Measurements from ENCODE around the gene IL23R. TPM values are rescaled to one million over a fixed set of nuclear protein-coding genes. Genes with fewer than 3 reads are reported as not detected.

The IL23R gene
- total RNA-seq, 1 experiment from 2014 or later, result not detected

DNA sequence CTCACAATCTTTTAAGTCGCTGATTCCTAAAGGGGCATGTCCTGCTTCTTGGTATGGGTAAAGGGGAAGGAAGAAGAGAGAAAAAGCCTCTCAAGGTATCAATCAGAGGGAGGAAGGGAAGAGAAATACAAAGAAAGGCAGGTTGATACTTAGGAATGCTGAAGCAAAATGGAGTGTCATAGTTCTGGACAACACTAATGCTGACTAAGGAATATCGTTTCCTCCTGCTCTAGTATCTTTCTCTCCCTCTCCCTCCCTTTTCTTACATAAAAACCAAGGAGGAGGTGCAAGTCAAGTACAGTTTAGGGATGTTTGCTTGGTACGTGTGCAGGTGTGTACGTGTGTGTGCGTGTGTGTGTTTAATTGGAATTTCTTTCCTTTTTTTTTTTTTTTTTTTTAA, 96.5 kb downstream of the IL23R start:
- H3K27ac ChIP-seq (ENCODE audit: low read depth, low read length), result no peak overlapping the region
- ChIA-PET POLR2A (no interaction called here), CTCF (interaction anchor here (1.0 kb wide), 1 partner anchor 238 kb away, joined by 3 read pairs; no protein-coding TSS in a partner anchor), RAD21 (ENCODE audit: low non-redundant PET in 1 of 2, low total read pairs in 2 of 2, uncharacterized antibody in 2 of 2, unreplicated experiment in 2 of 2) (no interaction called here)
- H3K9me2 ChIP-seq (ENCODE audit: insufficient read depth), result no peaks in the 10 kb centered on the region
- intact Hi-C loops (cut with micrococcal nuclease), result no loop called here
- H3K9me3 ChIP-seq (ENCODE audit: control insufficient read depth in 1 of 2, insufficient read depth in 1 of 2, low read depth in 1 of 2, low read length in 2 of 2), result no peaks in the 10 kb centered on the region
- no peak overlapping the region for H3K4me3 ChIP-seq (replicated peaks in 1 of 2; ENCODE audit: low read depth in 1 of 2, low read length in 2 of 2)
- no peaks in the 10 kb centered on the region for H4K20me1 ChIP-seq (ENCODE audit: insufficient read depth)
- BruUV-seq (replicated peaks), result no TSS peak
- H3K9ac ChIP-seq (ENCODE audit: low read length), result no peak overlapping the region
- H3K4me1 ChIP-seq (ENCODE audit: control insufficient read depth in 1 of 2, insufficient read depth in 2 of 2, low read length in 2 of 2), result no peaks in the 10 kb centered on the region
- TF ChIP-seq POLR2A (IDR thresholded peaks at IDR 0.05; ENCODE audit: borderline replicate concordance, extremely low read depth, insufficient read depth, insufficient read length) (no peak), EZH2 (IDR thresholded peaks at IDR 0.05) (no peak), EZH2phosphoT487 (IDR thresholded peaks at IDR 0.05; ENCODE audit: borderline replicate concordance) (no peak)
- no peaks in the 10 kb centered on the region for H3K79me2 ChIP-seq (ENCODE audit: insufficient read depth, low read length)
- H2AFZ ChIP-seq (ENCODE audit: low read depth, low read length, poor library complexity, severe bottlenecking), result no peak overlapping the region
- ATAC-seq (no peak), DNase-seq (ENCODE audit: low read depth, low spot score) (no peak)
- H3K4me2 ChIP-seq (ENCODE audit: low read length), result no peak overlapping the region
- no peaks in the 10 kb centered on the region for H3K36me3 ChIP-seq (ENCODE audit: control insufficient read depth in 1 of 2, insufficient read depth in 2 of 2, low read length in 2 of 2)
- H3K27me3 ChIP-seq (ENCODE audit: insufficient read depth, low read length), result no peaks in the 10 kb centered on the region

GRCh38 chr1:67264152-67264551, 97.9 kb downstream of the IL23R start:
- Histone ChIP-seq H3K4me1 (ENCODE audit: control insufficient read depth in 1 of 2, insufficient read depth in 2 of 2, low read length in 2 of 2) (no peaks in the 10 kb centered on the region), H3K4me3 (replicated peaks in 1 of 2; ENCODE audit: low read depth in 1 of 2, low read length in 2 of 2) (no peak overlapping the region), H3K36me3 (ENCODE audit: control insufficient read depth in 1 of 2, insufficient read depth in 2 of 2, low read length in 2 of 2) (no peaks in the 10 kb centered on the region), H4K20me1 (ENCODE audit: insufficient read depth) (no peaks in the 10 kb centered on the region), H3K79me2 (ENCODE audit: insufficient read depth, low read length) (no peaks in the 10 kb centered on the region), H3K27ac (ENCODE audit: low read depth, low read length) (no peak overlapping the region), H3K4me2 (ENCODE audit: low read length) (no peak overlapping the region), H3K9ac (ENCODE audit: low read length) (no peak overlapping the region), H3K9me3 (ENCODE audit: control insufficient read depth in 1 of 2, insufficient read depth in 1 of 2, low read depth in 1 of 2, low read length in 2 of 2) (no peaks in the 10 kb centered on the region), H3K27me3 (ENCODE audit: insufficient read depth, low read length) (no peaks in the 10 kb centered on the region), H2AFZ (ENCODE audit: low read depth, low read length, poor library complexity, severe bottlenecking) (no peak overlapping the region), H3K9me2 (ENCODE audit: insufficient read depth) (no peaks in the 10 kb centered on the region)
- BruUV-seq (replicated peaks), result no TSS peak
- ChIA-PET POLR2A (no interaction called here), RAD21 (ENCODE audit: low non-redundant PET in 1 of 2, low total read pairs in 2 of 2, uncharacterized antibody in 2 of 2, unreplicated experiment in 2 of 2) (no interaction called here), CTCF (no interaction called here)
- DNase-seq (ENCODE audit: low read depth, low spot score), result no peak
- no peak for ATAC-seq
- intact Hi-C loops (cut with micrococcal nuclease), result no loop called here
- TF ChIP-seq EZH2 (IDR thresholded peaks at IDR 0.05) (no peak), MAX (IDR thresholded peaks at IDR 0.05) (no peak), ELF1 (IDR thresholded peaks at IDR 0.05; ENCODE audit: borderline replicate concordance, low read depth) (no peak), JUND (IDR thresholded peaks at IDR 0.05) (no peak), FOSL1 (IDR thresholded peaks at IDR 0.05; ENCODE audit: low read depth) (no peak), EGR1 (IDR thresholded peaks at IDR 0.05; ENCODE audit: low read depth) (no peak), EZH2phosphoT487 (IDR thresholded peaks at IDR 0.05; ENCODE audit: borderline replicate concordance) (no peak)
- TF ChIP-seq, protein P1, sequence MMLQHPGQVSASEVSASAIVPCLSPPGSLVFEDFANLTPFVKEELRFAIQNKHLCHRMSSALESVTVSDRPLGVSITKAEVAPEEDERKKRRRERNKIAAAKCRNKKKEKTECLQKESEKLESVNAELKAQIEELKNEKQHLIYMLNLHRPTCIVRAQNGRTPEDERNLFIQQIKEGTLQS (IDR thresholded peaks at IDR 0.05), result no peak
- TF ChIP-seq, protein P2, sequence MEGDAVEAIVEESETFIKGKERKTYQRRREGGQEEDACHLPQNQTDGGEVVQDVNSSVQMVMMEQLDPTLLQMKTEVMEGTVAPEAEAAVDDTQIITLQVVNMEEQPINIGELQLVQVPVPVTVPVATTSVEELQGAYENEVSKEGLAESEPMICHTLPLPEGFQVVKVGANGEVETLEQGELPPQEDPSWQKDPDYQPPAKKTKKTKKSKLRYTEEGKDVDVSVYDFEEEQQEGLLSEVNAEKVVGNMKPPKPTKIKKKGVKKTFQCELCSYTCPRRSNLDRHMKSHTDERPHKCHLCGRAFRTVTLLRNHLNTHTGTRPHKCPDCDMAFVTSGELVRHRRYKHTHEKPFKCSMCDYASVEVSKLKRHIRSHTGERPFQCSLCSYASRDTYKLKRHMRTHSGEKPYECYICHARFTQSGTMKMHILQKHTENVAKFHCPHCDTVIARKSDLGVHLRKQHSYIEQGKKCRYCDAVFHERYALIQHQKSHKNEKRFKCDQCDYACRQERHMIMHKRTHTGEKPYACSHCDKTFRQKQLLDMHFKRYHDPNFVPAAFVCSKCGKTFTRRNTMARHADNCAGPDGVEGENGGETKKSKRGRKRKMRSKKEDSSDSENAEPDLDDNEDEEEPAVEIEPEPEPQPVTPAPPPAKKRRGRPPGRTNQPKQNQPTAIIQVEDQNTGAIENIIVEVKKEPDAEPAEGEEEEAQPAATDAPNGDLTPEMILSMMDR (IDR thresholded peaks at IDR 0.05 in 2 of 3, conservative IDR thresholded peaks at IDR 0.05 in 1 of 3; ENCODE audit: borderline replicate concordance in 1 of 3, insufficient read depth in 1 of 3, low read depth in 2 of 3, low read length in 2 of 3), result no peak

All from HCT116 (cell line).